A549 (cell line): ENCODE results near the gene METTL23. TPM values are rescaled to one million over a fixed set of nuclear protein-coding genes. Genes with fewer than 3 reads are reported as not detected.
A peak's percentile ranks its signal among the peaks of the same experiment; 100 is the strongest.

Source experiments
- ATAC-seq, 2 experiments: fragments of 200-7000 bp in 1 of 2; fragments of >200 bp in 1 of 2; cut with Nextera tagmentation in 1 of 2; cut with Tn5 transposase in 1 of 2; 3 replicates each; pipeline versions ENCODE4 v1.8.0 to v1.9.1; 2018 to 2020; ENCODE audit warnings: mild to moderate bottlenecking in 1 of 2, moderate library complexity in 1 of 2
- CTCF ChIA-PET: fragments of 300-600 bp; sonication (Branson Sonifier 250); formaldehyde crosslinking; extraction: SDS; loops from one replicate; lab custom pipeline; 2021; ENCODE audit warnings: antibody characterized with exemption, inconsistent platforms; lab: Yijun Ruan, JAX
- POLR2A ChIA-PET: fragments of 350-600 bp; formaldehyde crosslinking; extraction: SDS; loops from one replicate; lab custom pipeline; 2021; ENCODE audit warnings: antibody characterized with exemption, inconsistent platforms; lab: Yijun Ruan, JAX
- DNase-seq, 2 experiments: peaks; one replicate each; pipeline versions ENCODE4 v3.0.0 to v3.0.0-alpha.2; 2011 to 2016; ENCODE audit warnings: low read depth in 1 of 2, low spot score in 1 of 2
- FAIRE-seq: peaks from 2 replicates; lab custom pipeline; 2011; peaks lifted over from hg19 to GRCh38; lab: Jason Lieb, UNC
- H3K27ac ChIP-seq, 2 experiments: fragments of >200 bp; sonication (Bioruptor Twin); formaldehyde crosslinking; 3 replicates each; pipeline ENCODE4 v1.5.1; 2016 to 2017
- H3K4me1 ChIP-seq: fragments of >200 bp; sonication (Bioruptor Twin); formaldehyde crosslinking; 3 replicates; pipeline ENCODE4 v1.6.1; 2016
- H3K4me2 ChIP-seq: fragments of >200 bp; sonication (Bioruptor Twin); formaldehyde crosslinking; 3 replicates; pipeline ENCODE4 v1.6.1; 2016
- H3K4me3 ChIP-seq: fragments of >200 bp; sonication (Bioruptor Twin); formaldehyde crosslinking; 3 replicates; pipeline ENCODE4 v1.5.1; 2016
- H3K9me3 ChIP-seq: fragments of >200 bp; sonication (Bioruptor Twin); formaldehyde crosslinking; 3 replicates; pipeline ENCODE4 v1.6.1; 2016
- CEBPB ChIP-seq, 2 experiments: fragments of >200 bp in 1 of 2; sonication (Bioruptor Twin) in 1 of 2; formaldehyde crosslinking in 1 of 2; IDR thresholded peaks; 2 replicates each; pipeline ENCODE4 v1.6.1; 2012 to 2016
- CHD2 ChIP-seq: fragments of 150-350 bp; IDR thresholded peaks from 2 replicates; pipeline ENCODE4 v1.6.1; 2014; ENCODE audit warnings: low read length; ENCODE audit not compliant: partially characterized antibody
- CHD4 ChIP-seq: fragments of 200-600 bp; sonication (generic); IDR thresholded peaks from 2 replicates; pipeline ENCODE4 v1.6.1; 2016; ENCODE audit warnings: antibody characterized with exemption, mild to moderate bottlenecking, borderline replicate concordance
- ESRRA ChIP-seq: fragments of 150-350 bp; IDR thresholded peaks from 2 replicates; pipeline ENCODE4 v1.6.1; 2014; ENCODE audit warnings: mild to moderate bottlenecking, low read length, borderline replicate concordance
- FOSB ChIP-seq: fragments of 250-450 bp; sonication (Bioruptor Pico); IDR thresholded peaks from 2 replicates; pipeline ENCODE4 v1.5.0; 2020; ENCODE audit warnings: mild to moderate bottlenecking, moderate library complexity
- FOSL2 ChIP-seq, 2 experiments: fragments of 450-650 bp in 1 of 2; fragments of >200 bp in 1 of 2; sonication (Bioruptor Twin) in 1 of 2; formaldehyde crosslinking; IDR thresholded peaks; 2 replicates each; pipeline versions ENCODE4 v1.5.0 to v1.6.1; 2016 to 2020; ENCODE audit warnings: mild to moderate bottlenecking in 1 of 2, moderate library complexity in 1 of 2
- FOXS1 ChIP-seq: fragments of 250-450 bp; sonication (Bioruptor Pico); IDR thresholded peaks from 2 replicates; pipeline ENCODE4 v1.5.0; 2020; ENCODE audit warnings: mild to moderate bottlenecking, moderate library complexity
- GATA3 ChIP-seq: IDR thresholded peaks from 2 replicates; pipeline ENCODE4 v1.6.1; 2012; ENCODE audit warnings: borderline replicate concordance
- HDAC2 ChIP-seq: fragments of 200-600 bp; sonication (generic); IDR thresholded peaks from 2 replicates; pipeline ENCODE4 v1.6.1; 2016
- HOXA7 ChIP-seq: fragments of 250-450 bp; sonication (Bioruptor Pico); IDR thresholded peaks from 2 replicates; pipeline ENCODE4 v1.5.0; 2020; ENCODE audit warnings: mild to moderate bottlenecking, moderate library complexity
- JUN ChIP-seq, 2 experiments: fragments of >200 bp; sonication (Bioruptor Twin); formaldehyde crosslinking; IDR thresholded peaks; 2 replicates in 1 of 2; 3 replicates in 1 of 2; pipeline ENCODE4 v1.6.1; 2016 to 2017
- KDM5A ChIP-seq: fragments of 200-600 bp; sonication (generic); IDR thresholded peaks from 2 replicates; pipeline ENCODE4 v1.6.1; 2016; ENCODE audit warnings: antibody characterized with exemption, mild to moderate bottlenecking
- MAFK ChIP-seq: fragments of 450-650 bp; IDR thresholded peaks from 2 replicates; pipeline ENCODE4 v1.6.1; 2014; ENCODE audit not compliant: partially characterized antibody
- MAZ ChIP-seq: fragments of 150-350 bp; IDR thresholded peaks from 2 replicates; pipeline ENCODE4 v1.6.1; 2014; ENCODE audit warnings: antibody characterized with exemption, low read depth, low read length, borderline replicate concordance
- NFE2L2 ChIP-seq: fragments of 150-350 bp; conservative IDR thresholded peaks from 2 replicates; pipeline ENCODE4 v1.6.1; 2014; ENCODE audit warnings: low read length
- NR3C1 ChIP-seq: fragments of >200 bp; sonication (Bioruptor Twin); formaldehyde crosslinking; IDR thresholded peaks from 3 replicates; pipeline ENCODE4 v1.6.1; 2017
- POLR2AphosphoS2 ChIP-seq: conservative IDR thresholded peaks from 2 replicates; pipeline ENCODE4 v1.6.1; 2012; ENCODE audit warnings: low read length, improper control_type of control experiment, inconsistent platforms
- RARB ChIP-seq: fragments of 250-450 bp; sonication (Bioruptor Pico); IDR thresholded peaks from 2 replicates; pipeline ENCODE4 v1.8.0; 2021; ENCODE audit warnings: mild to moderate bottlenecking, moderate library complexity
- SMC3 ChIP-seq: fragments of >200 bp; sonication (Bioruptor Twin); formaldehyde crosslinking; IDR thresholded peaks from 3 replicates; pipeline ENCODE4 v1.6.1; 2018; ENCODE audit warnings: inconsistent platforms
- TFCP2L1 ChIP-seq: fragments of 250-450 bp; sonication (Bioruptor Pico); IDR thresholded peaks from 2 replicates; pipeline ENCODE4 v1.5.0; 2021; ENCODE audit warnings: mild to moderate bottlenecking
- TP53 ChIP-seq: fragments of 250-450 bp; sonication (Bioruptor Pico); IDR thresholded peaks from 2 replicates; pipeline ENCODE4 v1.5.0; 2021; ENCODE audit warnings: mild to moderate bottlenecking, moderate library complexity
- USF2 ChIP-seq: fragments of 450-650 bp; IDR thresholded peaks from 2 replicates; pipeline ENCODE4 v1.6.1; 2014; ENCODE audit warnings: antibody characterized with exemption
- ZNF302 ChIP-seq: fragments of 250-450 bp; sonication (Bioruptor Pico); IDR thresholded peaks from 2 replicates; pipeline ENCODE4 v1.9.0; 2021; ENCODE audit warnings: inconsistent platforms, mild to moderate bottlenecking, moderate library complexity
- WGBS: methylation state at CpG from one replicate; pipeline ENCODE4 v1.1.6; 2017; ENCODE audit errors: missing lambda C conversion rate; 5-methylcytosine and 5-hydroxymethylcytosine counted together
- polyA plus RNA-seq, 4 experiments: library from polyadenylated mRNA; depleted of rRNA in 3 of 4; stranded (reverse); fragments of >200 nt; fragmentation: RNase III in 1 of 4; extraction: RNeasy Plus Mini Kit Qiagen cat#74134 plus additional on column Dnase treatment in 1 of 4; gene quantifications; 2 replicates in 3 of 4; 3 replicates in 1 of 4; pipeline ENCODE4 v1.2.3, GENCODE V29; 2011 to 2017

Gene METTL23
- polyA plus RNA-seq, 2 of the 4 experiments (the other 2 are of a cell fraction) = 64.9 to 120 TPM

GRCh38 chr17:76732734-76733617, 6.3 kb downstream of the METTL23 start (continued):
- no peak for TF ChIP-seq FOXS1 (CRISPR knock-in tag)
- no peak for TF ChIP-seq FOSL2 (IDR thresholded peaks at IDR 0.05)
- 0 out of 2 replicates have a peak, but pooled peaks have one; percentile 3 for TF ChIP-seq FOSL2 (CRISPR knock-in tag; IDR thresholded peaks at IDR 0.05)
- peak; percentile 30 for TF ChIP-seq MAFK
- peak; percentile 97 for TF ChIP-seq POLR2AphosphoS2
- no peak for TF ChIP-seq ZNF302
- TF ChIP-seq HDAC2 = no peak
- no peak for TF ChIP-seq ESRRA
- TF ChIP-seq HOXA7 = peak; percentile 90
- peak; percentile 73 for TF ChIP-seq FOSB (CRISPR knock-in tag)
- TF ChIP-seq MAZ = no peak
- TF ChIP-seq GATA3 = no peak; the same call in 1 of the 2 replicates
- TF ChIP-seq CHD2 = no peak
- TF ChIP-seq USF2 = no peak
- no peak for TF ChIP-seq NR3C1
- no peak for TF ChIP-seq CHD4
- TF ChIP-seq KDM5A = no peak
- TF ChIP-seq SMC3 = no peak

DNA sequence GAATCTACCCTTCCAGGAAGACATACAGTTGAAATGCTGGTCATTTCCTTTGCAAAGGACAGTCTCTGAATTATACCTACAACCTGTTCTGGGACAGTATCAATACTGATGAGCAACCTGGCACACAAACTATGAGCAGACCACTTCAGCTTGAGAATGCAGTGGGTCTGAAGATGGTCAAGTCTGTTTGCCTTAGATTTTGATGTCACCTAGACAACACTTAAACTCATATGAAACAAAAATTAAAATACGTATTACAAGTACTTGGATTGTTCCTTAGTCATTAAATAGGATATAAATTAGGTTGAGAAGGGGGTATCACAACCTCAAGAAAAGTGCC, 6.9 kb downstream of the METTL23 start:
- ATAC-seq (no peak), FAIRE-seq (no peak)
- Histone ChIP-seq H3K4me2 (peak overlapping the region; percentile 86), H3K27ac (no peak overlapping the region)
- CTCF ChIA-PET = interaction anchor here (1.0 to 5.3 kb wide), 4 partner anchors 12 to 211 kb away, joined by 3 to 31 read pairs (median 8); no protein-coding TSS in a partner anchor
- 60% methylated on average over 1 of the region's 1 CpG for WGBS
- TF ChIP-seq JUN (IDR thresholded peaks at IDR 0.05) (peak in 1 of 2 experiments; percentile 28; a peak in 3 of 5 replicates), TFCP2L1 (CRISPR knock-in tag) (0 out of 2 replicates have a peak, but pooled peaks have one; percentile 14), RARB (CRISPR knock-in tag) (no peak), CEBPB (IDR thresholded peaks at IDR 0.05) (no peak), TP53 (CRISPR knock-in tag) (no peak), NFE2L2 (no peak), POLR2AphosphoS2 (peak; percentile 67; the same call in 1 of the 2 replicates)
- TF ChIP-seq, all 56 proteins: peak for 3
- no peak for DNase-seq
- POLR2A ChIA-PET = no interaction called here
- peaks cover 29% of the 10 kb centered on the region for H3K4me1 ChIP-seq
- no peaks in the 10 kb centered on the region for H3K9me3 ChIP-seq
- H3K4me3 ChIP-seq = peak overlapping the region; percentile 95

DNA sequence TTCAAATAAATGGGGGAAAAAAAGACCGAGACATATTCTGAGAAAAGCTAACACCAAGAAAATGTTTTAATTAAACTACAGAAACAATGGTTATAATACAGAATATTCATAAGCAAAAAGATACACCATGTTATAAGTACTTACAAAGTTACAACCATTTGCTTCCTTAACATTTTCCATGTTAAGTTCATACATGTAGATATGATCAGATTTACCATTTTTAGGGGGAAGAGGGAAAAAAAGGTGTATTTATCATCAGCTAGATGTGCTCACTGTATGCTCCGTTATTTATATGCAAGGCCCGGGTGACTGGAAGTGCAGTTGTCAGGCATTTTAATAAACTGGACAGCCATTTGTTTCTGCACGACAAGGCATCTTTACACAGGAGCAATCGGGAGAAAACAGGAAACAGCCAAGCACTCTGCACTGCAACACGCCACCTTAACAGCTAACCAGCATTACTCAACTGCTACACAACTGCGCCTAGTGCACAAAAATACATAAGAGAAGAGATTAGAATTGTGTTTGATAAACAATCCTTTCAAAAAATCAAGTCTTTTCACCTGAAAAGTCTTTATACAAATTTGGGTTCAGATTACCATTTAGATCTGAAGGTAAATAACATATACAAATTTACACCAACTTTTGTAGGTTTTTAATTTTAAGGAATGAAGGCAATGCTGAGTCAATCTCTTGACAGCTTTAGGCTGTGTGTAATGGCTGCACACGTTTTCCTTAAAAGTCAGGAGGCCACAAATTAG, 7.6 kb downstream of the METTL23 start:
- ChIA-PET CTCF (interaction anchor here (0.6 to 5.3 kb wide), 8 partner anchors 8 to 332 kb away, joined by 3 to 31 read pairs (median 4); no protein-coding TSS in a partner anchor), POLR2A (interaction anchor here (0.6 to 1.2 kb wide), 2 partner anchors 150 to 335 kb away, joined by 3 read pairs; no protein-coding TSS in a partner anchor)
- DNase-seq (peak in 1 of 2 experiments; percentile 36), ATAC-seq (no peak), FAIRE-seq (no peak)
- WGBS = 18% methylated on average over 8 of the region's 8 CpGs
- 0 out of 2 replicates have a peak, but pooled peaks have one; percentile 79 for TF ChIP-seq TFCP2L1 (CRISPR knock-in tag)
- TF ChIP-seq FOSB (CRISPR knock-in tag) = no peak
- Histone ChIP-seq H3K4me3 (peak overlapping the region; percentile 95), H3K27ac (peak overlapping the region in 1 of 2 experiments; percentile 54; a peak in 2 of 6 replicates), H3K9me3 (no peaks in the 10 kb centered on the region), H3K4me2 (peak overlapping the region; percentile 86), H3K4me1 (peaks cover 36% of the 10 kb centered on the region)
